Measurements from ENCODE around the gene AMER3. TPM values are rescaled to one million over a fixed set of nuclear protein-coding genes. Genes with fewer than 3 reads are reported as not detected.

The AMER3 gene
- polyA plus RNA-seq, 1 experiment, result not detected

GRCh38 chr2:130754811-130755210 is 529 bp upstream of the AMER3 start:
- Histone ChIP-seq H3K9me3 (ENCODE audit: control insufficient read depth, insufficient read depth, low read length) (no peaks in the 10 kb centered on the region; the same call in 1 of the 2 replicates), H3K27ac (ENCODE audit: low read depth, low read length) (no peak overlapping the region), H3K4me3 (ENCODE audit: low read depth, low read length) (no peak overlapping the region), H3K27me3 (ENCODE audit: control insufficient read depth, insufficient read depth, low read length) (peaks cover 6% of the 10 kb centered on the region)
- POLR2A ChIA-PET, result no interaction called here
- no peak for DNase-seq (ENCODE audit: low read depth, low spot score)
- CTCF ChIA-PET, result no interaction called here
- TF ChIP-seq CTCF (IDR thresholded peaks at IDR 0.05; ENCODE audit: low read depth, low read length), result no peak

- Histone ChIP-seq H3K9me3 (ENCODE audit: control insufficient read depth, insufficient read depth, low read length) (no peaks in the 10 kb centered on the region; the same call in 1 of the 2 replicates), H3K27me3 (ENCODE audit: control insufficient read depth, insufficient read depth, low read length) (peaks cover 6% of the 10 kb centered on the region), H3K27ac (ENCODE audit: low read depth, low read length) (no peak overlapping the region), H3K4me3 (ENCODE audit: low read depth, low read length) (no peak overlapping the region)
- CTCF ChIA-PET, result no interaction called here
- no peak for TF ChIP-seq CTCF (IDR thresholded peaks at IDR 0.05; ENCODE audit: low read depth, low read length)
- no peak for DNase-seq (ENCODE audit: low read depth, low spot score)
- POLR2A ChIA-PET, result no interaction called here
Observed at GRCh38 chr2:130756053-130756873, 923 bp downstream of the AMER3 start.

DNA sequence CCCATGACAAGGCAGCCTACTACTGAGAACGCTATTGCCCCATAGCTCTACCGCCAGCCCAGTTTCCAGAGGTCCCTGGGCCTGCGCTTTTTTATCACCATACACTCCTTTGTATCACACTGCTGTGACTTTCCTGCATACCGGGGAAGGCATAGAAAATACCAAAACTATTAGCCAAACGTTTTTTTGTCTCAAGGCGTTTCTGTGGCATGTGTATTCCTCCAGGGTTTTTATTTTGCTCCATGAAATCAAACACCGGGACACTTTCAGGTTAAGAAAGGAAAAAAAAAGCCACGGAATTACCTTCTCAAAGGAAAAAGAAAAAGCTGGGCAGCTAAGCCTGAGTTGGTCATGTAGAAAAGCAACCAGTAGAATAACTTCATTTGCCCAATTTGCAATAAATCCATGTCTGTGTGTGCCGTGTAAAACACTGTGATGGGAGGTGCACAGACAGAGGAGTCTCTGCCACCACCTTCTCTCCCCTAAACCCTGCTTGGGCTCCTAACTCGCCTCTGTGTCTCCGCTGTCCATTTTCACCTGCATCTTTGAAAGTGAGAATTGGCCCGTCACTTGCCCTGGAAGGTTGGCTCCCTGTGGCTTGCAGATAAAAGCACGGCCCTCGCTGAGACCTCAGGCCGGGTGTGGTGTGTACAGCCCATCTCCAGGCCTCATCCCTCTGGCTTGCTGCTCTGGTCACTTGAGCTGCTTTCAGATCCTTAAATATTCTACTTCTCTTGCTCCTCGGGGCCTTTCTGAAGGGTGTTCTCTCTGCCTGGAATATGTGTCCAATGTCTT is 1.7 kb downstream of the AMER3 start:
- no peak for TF ChIP-seq CTCF (IDR thresholded peaks at IDR 0.05; ENCODE audit: low read depth, low read length)
- no peak for DNase-seq (ENCODE audit: low read depth, low spot score)
- CTCF ChIA-PET, result no interaction called here
- H3K4me3 ChIP-seq (ENCODE audit: low read depth, low read length), result no peak overlapping the region
- peaks cover 6% of the 10 kb centered on the region for H3K27me3 ChIP-seq (ENCODE audit: control insufficient read depth, insufficient read depth, low read length)
- POLR2A ChIA-PET, result no interaction called here
- no peaks in the 10 kb centered on the region; the same call in 1 of the 2 replicates for H3K9me3 ChIP-seq (ENCODE audit: control insufficient read depth, insufficient read depth, low read length)
- no peak overlapping the region for H3K27ac ChIP-seq (ENCODE audit: low read depth, low read length)

DNA sequence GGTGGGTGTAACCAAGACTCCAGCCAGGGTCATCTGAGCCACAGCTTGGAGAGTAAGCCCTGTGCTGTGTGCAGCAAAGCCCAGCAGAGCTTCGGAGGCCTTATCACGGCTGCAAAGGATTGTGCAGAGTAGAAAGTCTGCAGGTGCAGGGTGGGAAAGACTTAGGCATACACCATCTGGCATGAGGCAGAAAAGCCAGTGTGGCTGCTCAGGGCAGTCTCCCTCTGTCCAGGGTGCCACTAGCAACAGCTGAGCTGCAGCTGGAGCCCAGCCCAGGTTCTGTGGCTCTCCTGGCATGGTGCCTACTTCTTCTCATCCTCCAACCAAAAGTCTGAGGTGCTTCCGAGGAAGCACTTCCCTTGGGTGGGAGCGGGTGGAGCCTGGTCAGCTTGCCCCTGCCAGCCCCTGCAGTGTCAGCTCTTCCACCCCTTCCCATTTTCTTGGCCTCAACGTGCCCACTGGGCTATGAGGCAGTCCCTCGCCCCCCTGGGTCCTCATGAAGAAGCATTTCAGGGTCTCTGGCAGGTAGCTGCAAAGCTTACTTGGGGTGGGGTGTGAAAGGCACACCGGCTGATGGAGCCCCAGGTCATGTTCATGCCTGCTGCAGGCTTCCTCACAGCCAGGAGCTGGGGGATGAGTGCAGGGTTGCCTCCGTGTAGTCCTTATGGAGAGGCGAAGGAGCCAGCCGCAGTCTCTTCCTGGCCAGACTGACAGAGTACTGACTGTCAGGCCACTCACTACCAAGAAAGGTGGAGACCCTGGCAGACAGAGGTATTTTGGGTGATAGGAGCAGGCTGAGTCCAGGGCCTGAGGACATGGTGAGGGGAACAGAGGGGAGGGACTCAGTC is 4.8 kb downstream of the AMER3 start:
- ChIA-PET CTCF (no interaction called here), POLR2A (no interaction called here)
- no peak for TF ChIP-seq CTCF (IDR thresholded peaks at IDR 0.05; ENCODE audit: low read depth, low read length)
- Histone ChIP-seq H3K27me3 (ENCODE audit: control insufficient read depth, insufficient read depth, low read length) (peaks cover 6% of the 10 kb centered on the region), H3K4me3 (ENCODE audit: low read depth, low read length) (no peak overlapping the region), H3K9me3 (ENCODE audit: control insufficient read depth, insufficient read depth, low read length) (peaks cover 3% of the 10 kb centered on the region; the same call in 1 of the 2 replicates), H3K27ac (ENCODE audit: low read depth, low read length) (no peak overlapping the region)
- no peak for DNase-seq (ENCODE audit: low read depth, low spot score)

All from AG04450 (cell line).